ENCODE measurements around the gene TNFRSF1A.
"Not testable (repeated sequence)": the region's sequence is repeated elsewhere in the genome, so short reads cannot be mapped to it uniquely, and the experiment has no call there.

TNFRSF1A gene

GRCh38 chr12:6355491-6356373, 13.9 kb upstream of the TNFRSF1A start:
- peak; percentile 56 to 67 for DNase-seq

GRCh38 chr12:6354495-6355393, 12.9 kb upstream of the TNFRSF1A start:
- DNase-seq = no peak

DNA sequence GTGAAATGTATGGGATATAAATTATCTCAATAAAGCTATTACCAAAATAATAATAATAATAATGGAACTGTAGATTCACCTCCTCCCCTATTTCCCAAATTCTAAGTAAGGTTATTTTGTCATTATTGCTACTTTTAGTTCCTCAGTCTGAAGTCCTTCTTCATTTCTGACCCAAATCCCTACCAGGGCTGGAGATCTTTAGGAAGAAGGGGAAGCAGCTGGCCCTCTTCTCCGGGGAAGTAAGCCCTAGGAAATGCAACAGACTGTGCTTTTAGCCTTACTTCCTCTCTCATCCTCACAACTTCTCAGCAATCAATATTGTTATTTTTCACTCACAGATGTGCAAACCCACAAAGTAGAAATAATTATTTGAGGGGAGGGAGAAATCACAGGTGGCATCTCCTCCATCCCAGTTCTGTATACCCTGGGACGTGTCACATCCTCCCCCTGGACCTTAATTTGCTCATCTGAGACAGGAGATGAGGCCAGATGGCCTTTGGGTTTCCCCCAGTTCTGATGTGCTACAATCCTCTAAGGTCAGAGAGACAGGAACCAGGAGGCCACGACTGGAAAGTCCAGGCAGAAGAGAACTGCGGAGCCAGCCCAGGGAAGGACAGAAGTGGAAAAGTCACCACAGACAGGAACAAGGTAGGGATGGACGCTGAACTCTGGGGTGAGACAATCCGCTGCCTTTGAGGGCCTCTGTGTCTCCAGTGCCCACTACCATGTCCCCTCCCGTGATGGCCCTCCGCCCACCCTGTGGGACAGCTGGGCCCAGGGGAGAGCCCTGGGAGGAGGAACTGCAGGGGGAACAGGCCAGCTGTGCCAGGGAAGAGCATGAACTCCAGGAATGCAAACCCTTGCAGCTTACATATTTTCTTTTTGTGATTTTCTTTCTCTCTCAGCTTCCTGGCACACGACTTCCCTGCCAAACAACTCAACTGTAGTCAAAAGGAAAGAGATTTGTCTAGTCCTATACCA, 10.6 kb upstream of the TNFRSF1A start:
- DNase-seq = peak in 1 of 2 experiments; percentile 26

- no peak for DNase-seq
Measured at GRCh38 chr12:6351622-6352021, 9.7 kb upstream of the TNFRSF1A start.

- peak; percentile 49 to 74 for DNase-seq
Measured at GRCh38 chr12:6347367-6348338, 5.8 kb upstream of the TNFRSF1A start.

DNA sequence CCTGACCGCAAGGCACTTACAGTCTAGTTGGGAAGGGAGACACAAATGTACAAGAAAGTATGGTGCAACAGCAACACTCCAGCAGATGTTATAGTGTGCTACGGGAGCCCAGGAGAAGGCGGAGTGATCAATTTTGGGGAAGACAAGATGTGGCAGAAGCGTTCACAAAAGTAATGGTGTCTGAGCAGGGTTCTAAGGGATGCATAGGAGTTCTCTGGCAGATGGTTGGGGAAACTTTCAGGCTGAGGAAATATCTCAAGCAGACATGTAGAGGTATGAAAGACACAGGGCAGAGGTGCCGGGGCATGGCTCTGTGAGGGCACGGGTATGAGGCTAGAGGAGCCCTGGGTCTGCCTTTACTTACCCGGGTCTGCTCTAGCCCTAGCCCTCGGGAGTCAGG, 5.1 kb upstream of the TNFRSF1A start:
- DNase-seq = no peak

GRCh38 chr12:6346235-6346832, 4.5 kb upstream of the TNFRSF1A start:
- DNase-seq = no peak

DNA sequence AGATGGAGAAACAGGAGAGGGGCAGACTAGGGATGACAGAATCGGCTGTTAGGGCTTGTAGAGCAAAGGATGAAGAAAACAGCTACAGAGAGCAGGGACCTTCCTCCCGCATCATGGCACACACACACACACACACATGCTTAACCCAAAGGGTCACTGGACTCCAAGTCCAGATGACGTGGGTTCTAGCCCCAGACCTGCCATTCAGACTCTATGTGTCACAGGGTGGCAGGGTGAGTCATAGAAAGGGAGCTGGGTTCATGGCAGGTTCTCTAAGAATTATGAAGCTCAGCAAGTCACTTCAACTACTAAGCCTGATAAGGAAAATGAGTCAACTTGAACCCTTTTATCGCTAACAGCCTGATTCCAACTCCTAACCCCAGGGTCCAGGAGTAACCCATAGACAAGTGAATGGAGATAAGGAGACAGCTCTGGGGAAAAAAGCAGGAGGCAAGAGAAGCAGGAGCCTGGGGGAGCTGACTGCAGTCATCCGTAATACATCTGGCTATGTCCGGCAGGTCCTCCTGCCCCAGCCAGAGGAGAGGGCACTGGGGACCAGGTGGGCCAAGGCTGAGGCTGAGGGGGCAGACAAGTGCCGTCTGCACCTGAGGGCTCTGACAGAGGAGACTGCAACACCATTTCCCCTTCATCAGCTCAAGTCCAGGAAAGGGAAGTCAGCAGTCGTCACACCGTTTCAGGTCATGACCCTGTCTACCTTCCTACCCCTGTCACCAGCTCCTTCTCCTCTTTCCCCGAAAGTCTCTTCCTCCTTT, 3.6 kb upstream of the TNFRSF1A start:
- DNase-seq = peak; percentile 32 to 43

DNA sequence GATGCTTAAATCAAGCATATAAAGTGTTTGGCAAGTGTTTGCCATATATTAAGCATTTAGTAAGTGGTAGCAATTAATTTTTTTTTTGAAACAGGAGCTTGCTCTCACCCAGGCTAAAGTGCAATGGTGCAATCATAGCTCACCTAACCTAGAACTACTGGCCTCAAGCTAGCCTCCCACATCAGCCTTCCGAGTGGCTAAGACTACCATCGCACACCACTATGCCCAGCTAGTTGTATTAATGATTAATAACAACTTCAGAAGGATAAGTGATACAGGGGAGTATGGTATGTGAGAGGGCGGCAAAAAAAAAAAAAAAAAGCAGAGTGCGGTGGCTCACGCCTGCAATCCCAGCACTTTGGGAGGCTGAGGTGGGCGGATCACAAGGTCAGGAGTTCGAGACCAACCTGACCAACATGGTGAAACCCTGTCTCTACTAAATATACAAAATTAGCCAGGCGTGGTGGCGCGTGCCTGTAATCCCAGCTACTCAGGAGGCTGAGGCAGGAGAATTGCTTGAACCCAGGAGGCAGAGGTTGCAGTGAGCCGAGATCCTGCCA, 2.3 kb upstream of the TNFRSF1A start:
- not testable (repeated sequence) for DNase-seq

DNA sequence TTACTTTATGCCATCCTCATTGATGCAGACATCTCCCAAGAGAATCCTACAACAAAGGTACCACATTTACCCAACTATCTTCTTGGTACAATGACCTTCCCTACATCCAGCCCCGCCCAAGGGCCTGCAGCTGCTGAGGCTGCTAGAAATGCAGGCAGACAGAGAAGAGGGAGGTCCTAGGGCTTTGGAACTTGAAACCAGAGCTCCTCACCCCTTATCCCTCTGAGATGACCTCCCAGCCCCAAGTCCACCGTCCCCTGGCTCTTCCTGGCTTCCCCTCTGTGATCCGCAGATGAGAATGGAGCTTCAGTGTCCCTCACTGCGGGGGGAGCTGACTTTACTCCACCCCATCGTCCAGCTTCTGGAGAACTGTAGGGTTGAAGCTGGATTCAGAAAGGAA, 1.6 kb upstream of the TNFRSF1A start:
- DNase-seq = no peak

GRCh38 chr12:6342140-6342889, 439 bp upstream of the TNFRSF1A start:
- no peak for DNase-seq

- DNase-seq = peak; percentile 47 to 60
Measured at GRCh38 chr12:6340745-6341416, 995 bp downstream of the TNFRSF1A start.

- no peak for DNase-seq
Measured at GRCh38 chr12:6340032-6340638, 1.7 kb downstream of the TNFRSF1A start.

DNA sequence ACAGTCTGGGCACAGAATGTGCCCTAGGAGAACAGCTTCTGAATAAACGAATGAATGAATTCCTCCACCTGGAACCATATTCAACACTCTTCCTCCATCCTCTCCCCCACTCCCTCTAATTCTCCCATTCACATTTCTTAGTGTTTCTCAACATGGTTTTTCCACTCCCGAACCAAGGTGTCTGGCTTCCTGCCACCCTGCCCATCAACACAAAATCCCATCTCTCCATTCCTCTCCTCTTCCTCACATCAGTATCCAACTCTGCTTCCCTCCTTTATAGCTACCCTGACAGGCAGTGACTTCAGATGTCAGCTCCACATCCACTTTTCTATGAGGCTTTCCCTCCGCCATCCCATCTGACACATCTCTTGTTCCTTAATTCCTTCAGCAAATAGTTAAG, 2.9 kb downstream of the TNFRSF1A start:
- DNase-seq = no peak

GRCh38 chr12:6338536-6338935, 3.3 kb downstream of the TNFRSF1A start:
- not testable (repeated sequence) for DNase-seq

- DNase-seq = peak; percentile 37 to 40
Measured at GRCh38 chr12:6337958-6338433, 3.9 kb downstream of the TNFRSF1A start.

Measured in AML-193 (cell line).